Measurements from ENCODE around the gene MYO18B.

The MYO18B gene

GRCh38 chr22:25818541-25818940 lies 76.6 kb downstream of the MYO18B start:
- TF ChIP-seq CTCF (IDR thresholded peaks at IDR 0.05; ENCODE audit: low read depth, low read length, missing control alignments), result no peak
- DNase-seq (ENCODE audit: low read depth), result no peak
- in situ Hi-C loops (cut with HindIII; ENCODE audit: low sequenced_read_pairs), result no loop called here
- no peak overlapping the region for H3K4me3 ChIP-seq (ENCODE audit: low read depth, low read length)

GRCh38 chr22:25822344-25822743 lies 80.4 kb downstream of the MYO18B start:
- no peak overlapping the region for H3K4me3 ChIP-seq (ENCODE audit: low read depth, low read length)
- in situ Hi-C loops (cut with HindIII; ENCODE audit: low sequenced_read_pairs), result no loop called here
- DNase-seq (ENCODE audit: low read depth), result no peak
- TF ChIP-seq CTCF (IDR thresholded peaks at IDR 0.05; ENCODE audit: low read depth, low read length, missing control alignments), result no peak

GRCh38 chr22:25823276-25823675 lies 81.3 kb downstream of the MYO18B start:
- H3K4me3 ChIP-seq (ENCODE audit: low read depth, low read length), result no peak overlapping the region
- TF ChIP-seq CTCF (IDR thresholded peaks at IDR 0.05; ENCODE audit: low read depth, low read length, missing control alignments), result no peak
- DNase-seq (ENCODE audit: low read depth), result no peak
- in situ Hi-C loops (cut with HindIII; ENCODE audit: low sequenced_read_pairs), result no loop called here

GRCh38 chr22:25824828-25825423 lies 82.9 kb downstream of the MYO18B start:
- H3K4me3 ChIP-seq (ENCODE audit: low read depth, low read length), result no peak overlapping the region
- in situ Hi-C loops (cut with HindIII; ENCODE audit: low sequenced_read_pairs), result no loop called here
- no peak for TF ChIP-seq CTCF (IDR thresholded peaks at IDR 0.05; ENCODE audit: low read depth, low read length, missing control alignments)
- no peak for DNase-seq (ENCODE audit: low read depth)

- no peak for TF ChIP-seq CTCF (IDR thresholded peaks at IDR 0.05; ENCODE audit: low read depth, low read length, missing control alignments)
- in situ Hi-C loops (cut with HindIII; ENCODE audit: low sequenced_read_pairs), result no loop called here
- no peak for DNase-seq (ENCODE audit: low read depth)
- H3K4me3 ChIP-seq (ENCODE audit: low read depth, low read length), result no peak overlapping the region
These were observed 85.4 kb downstream of the MYO18B start for GRCh38 chr22:25827415-25827814.

GRCh38 chr22:25828422-25828821 lies 86.4 kb downstream of the MYO18B start:
- no peak overlapping the region for H3K4me3 ChIP-seq (ENCODE audit: low read depth, low read length)
- in situ Hi-C loops (cut with HindIII; ENCODE audit: low sequenced_read_pairs), result no loop called here
- no peak for DNase-seq (ENCODE audit: low read depth)
- TF ChIP-seq CTCF (IDR thresholded peaks at IDR 0.05; ENCODE audit: low read depth, low read length, missing control alignments), result no peak

Measured in astrocyte of the cerebellum (primary cell).